Islet of Langerhans (tissue), 1 donor: ENCODE results near the gene MGRN1.

Source experiments
- FAIRE-seq: peaks from one replicate; lab custom pipeline; 2011; peaks lifted over from hg19 to GRCh38; lab: Jason Lieb, UNC

The MGRN1 gene

GRCh38 chr16:4687946-4688673, 63.5 kb downstream of the MGRN1 start:
- no peak for FAIRE-seq

- no peak for FAIRE-seq
Measured at GRCh38 chr16:4688674-4689045, 64.0 kb downstream of the MGRN1 start.

DNA sequence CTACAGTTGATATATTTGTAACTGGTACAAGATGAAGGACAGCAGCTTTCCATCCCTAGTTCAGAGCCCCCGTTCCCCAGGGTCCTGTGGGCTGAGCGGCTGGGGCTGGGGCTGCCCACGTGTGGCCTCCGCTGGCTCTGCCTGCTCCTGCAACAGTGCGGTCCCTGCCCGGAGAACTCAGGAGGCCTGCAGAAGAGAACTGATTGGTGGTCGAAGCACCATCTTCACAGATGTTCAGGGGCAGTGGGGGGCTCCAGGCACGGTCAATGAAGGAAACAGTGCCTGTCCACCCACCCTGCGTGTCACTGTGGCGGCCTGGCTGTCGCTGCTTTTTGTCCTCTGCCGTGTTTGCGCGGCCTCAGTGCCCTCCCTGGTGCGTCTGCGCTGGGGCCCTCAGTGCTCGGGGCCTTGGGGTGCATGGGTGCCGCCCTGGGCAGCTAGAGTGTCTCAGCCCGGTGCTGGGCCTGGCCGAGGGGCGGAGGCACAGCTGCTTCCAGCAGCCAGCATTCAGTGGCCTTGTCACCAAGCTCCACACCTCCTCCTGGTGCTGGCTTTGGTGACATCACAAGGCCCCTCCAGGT, 64.6 kb downstream of the MGRN1 start:
- no peak for FAIRE-seq

- no peak for FAIRE-seq
Measured at GRCh38 chr16:4689864-4690704, 65.5 kb downstream of the MGRN1 start.

DNA sequence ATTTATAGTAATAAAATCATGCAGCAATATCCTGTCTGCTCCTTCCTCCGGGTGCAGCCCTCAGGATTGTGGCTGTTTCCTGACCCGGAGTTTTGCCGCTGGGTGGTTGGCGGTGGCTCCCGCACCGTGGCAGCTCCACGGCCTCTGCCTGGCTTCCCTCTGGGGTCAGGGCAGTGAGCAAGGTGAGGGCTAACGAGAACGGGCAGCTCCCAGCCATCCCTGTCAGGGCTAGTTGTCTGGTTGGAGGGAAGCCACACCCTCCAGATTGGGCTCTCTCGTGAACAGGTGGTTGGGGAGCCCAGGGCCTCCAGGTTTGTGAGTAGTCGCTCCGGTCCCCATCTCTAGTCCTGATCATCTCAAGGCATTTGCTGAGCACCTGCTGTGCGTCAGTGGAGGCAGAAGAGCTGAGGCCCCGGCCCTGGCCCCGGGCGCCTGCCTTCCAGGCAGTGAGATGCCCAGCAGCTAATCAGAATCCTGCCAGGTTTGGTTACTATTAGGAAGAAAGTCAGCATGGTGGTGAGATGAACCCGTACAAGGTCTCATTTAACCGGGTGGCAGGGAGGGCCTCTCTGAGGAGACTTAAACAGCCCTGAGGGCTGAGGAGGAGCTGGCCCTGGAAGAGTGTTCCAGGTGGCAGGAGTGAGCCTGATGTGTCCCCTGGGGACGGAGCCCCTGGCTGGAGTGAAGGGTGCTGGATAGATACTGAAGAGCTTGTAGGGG, 66.5 kb downstream of the MGRN1 start:
- no peak for FAIRE-seq

DNA sequence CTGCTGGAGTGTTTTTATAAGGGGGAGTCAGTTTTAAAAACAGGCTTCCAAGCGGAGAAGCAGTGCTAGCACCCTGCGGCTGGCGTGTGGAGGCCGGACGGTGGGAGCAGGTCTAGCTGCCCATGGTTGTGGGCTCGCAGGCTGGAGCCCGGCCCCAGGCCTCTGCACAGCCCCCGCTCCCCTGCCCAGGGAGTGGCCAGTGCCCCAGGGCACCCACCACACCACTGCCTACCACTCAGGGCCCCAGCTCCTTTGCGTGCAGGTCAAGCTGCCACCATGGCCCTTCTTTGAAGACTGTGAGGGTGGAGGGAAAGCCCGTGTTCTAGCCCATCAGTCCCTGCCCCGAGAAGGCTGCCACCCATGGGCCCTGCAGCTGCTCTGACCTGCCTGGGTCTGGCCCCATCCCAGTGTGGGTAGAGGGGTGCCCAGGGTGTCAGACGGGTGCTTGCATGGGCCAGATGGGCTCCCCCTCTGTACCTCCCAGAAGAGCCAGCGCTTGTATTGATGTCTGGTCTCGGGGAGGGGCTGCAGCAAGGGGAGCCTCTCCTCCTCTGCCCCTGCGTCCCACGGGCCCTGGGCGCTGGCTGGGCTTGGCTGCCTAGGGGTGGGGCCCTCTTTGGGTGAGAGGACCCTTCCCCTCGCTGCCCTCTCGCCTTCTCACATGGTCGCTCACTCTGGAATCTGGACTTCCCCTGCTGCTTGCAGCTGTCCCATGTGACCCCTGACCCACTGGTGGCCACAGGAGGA, 67.2 kb downstream of the MGRN1 start:
- FAIRE-seq = no peak

DNA sequence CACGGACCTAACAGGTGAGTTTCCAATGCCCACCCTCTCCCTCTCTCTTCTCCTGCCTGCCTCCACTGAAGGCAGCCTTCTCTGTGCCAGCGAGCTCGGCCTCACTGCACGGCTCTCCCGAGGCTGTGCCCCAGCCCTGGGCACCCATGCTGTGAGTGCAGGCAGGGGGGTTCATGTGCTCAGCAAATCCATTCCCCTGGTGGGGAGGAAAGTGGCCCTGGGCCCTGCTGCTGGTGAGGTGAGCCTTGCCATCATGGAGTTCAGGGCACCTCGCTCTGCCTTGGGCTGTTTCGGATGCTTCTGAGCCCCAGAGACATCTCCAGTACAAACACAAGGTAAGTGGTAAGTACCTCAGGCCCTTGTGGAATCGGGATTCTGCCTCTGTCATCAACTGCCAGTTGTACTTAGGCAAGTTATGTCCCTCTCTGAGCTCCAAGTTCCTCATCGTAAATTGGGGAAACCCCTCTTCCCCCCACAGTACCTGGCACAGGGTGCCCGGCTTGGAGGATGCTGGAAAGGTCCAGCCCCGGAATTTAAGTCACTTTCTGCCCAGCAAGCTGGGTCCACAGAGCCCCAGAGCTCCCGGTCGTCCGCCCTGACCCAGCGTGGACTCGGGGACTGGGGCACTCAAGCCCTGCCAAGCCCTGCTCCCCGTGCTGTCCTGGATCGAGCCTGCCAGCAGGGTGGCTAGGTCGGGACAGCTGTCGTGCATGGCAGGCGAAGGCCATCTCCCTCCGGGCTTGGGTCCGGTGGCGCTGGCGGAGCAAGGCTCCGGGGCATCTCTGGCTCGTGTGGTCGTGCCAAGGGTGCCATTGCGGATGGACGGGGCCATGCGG, 68.1 kb downstream of the MGRN1 start:
- FAIRE-seq = no peak

GRCh38 chr16:4693296-4693955, 68.8 kb downstream of the MGRN1 start, which contains the start of gene NUDT16L1:
NUDT16L1 (plus strand) TSS chr16:4693562; CDS start chr16:4693727, 165 bp downstream.
- FAIRE-seq = no peak

- no peak for FAIRE-seq
Measured at GRCh38 chr16:4693956-4694641, 69.5 kb downstream of the MGRN1 start.

DNA sequence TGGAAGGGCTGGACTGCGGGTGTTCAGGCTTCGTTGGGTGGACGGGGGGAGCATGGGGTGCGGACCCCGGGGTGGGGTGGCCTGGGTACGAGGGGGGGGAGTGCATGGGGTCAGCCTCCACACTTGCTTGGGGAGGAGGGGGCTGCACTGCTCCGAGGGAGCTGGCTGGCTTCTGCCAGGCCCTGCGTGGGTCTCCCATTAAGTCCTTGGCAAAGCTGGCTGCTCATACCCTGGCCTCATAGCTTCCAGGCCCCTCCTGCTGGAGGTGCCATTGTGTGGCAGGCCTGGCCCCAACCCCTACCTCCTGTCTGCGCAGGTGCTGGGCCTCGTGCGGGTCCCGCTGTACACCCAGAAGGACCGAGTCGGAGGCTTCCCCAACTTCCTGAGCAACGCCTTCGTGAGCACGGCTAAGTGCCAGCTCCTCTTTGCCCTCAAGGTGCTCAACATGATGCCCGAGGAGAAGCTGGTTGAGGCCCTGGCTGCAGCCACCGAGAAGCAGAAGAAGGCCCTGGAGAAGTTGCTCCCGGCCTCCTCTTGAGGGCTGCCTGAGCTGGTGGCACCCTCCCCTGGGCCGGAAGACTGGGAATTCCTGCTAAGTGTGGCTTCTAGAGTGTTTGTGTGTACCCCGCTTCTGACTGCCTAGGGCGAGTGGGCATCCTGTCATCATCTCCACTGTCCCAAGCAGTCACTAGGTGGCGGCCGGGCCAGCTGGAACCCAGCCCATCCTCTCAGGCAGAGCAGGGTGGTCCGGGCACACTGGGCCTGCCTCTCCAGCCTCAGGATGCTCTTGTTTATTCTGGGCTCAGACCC, 70.2 kb downstream of the MGRN1 start:
- FAIRE-seq = no peak

- no peak for FAIRE-seq
Measured at GRCh38 chr16:4695473-4696171, 71.0 kb downstream of the MGRN1 start.

DNA sequence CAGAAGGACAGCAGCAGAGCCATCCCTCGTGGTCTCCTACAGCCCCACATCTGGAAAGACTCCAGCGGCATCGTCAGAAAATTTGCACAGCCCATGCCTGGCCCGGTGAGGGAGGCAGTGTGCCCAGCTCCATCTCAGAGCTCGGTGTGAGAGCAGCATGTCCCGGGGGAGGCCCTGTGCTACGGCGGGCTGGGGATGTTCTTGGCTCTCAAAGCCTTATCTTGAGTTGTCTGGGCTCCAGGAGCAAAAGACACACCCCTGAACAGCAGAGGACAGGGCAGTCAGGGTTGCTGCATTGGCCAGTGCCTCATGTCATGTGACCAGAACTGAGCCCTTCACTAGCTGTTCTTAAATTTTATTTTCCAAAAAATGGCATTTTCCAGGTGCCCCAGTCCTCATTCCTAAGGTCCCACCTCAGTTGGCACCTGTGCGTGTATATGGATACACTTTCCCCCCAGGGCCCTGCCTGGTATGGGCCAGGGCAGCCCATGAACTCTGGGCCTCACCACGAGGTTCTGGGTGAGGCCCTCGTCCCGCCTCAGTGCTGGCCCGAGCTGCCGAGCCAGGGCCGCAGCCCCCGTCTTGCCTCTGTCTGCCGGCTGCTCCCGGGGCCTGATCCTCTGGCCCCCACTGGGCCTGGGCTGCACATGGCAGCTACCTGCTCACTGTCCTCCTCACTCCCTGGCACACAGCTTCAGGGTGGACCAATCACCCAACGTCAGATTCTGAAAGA, 71.7 kb downstream of the MGRN1 start:
- no peak for FAIRE-seq

- FAIRE-seq = no peak
Measured at GRCh38 chr16:4696905-4697847, 72.5 kb downstream of the MGRN1 start.

GRCh38 chr16:4697848-4698291, 73.2 kb downstream of the MGRN1 start:
- FAIRE-seq = no peak

- no peak for FAIRE-seq
Measured at GRCh38 chr16:4698321-4699045, 73.9 kb downstream of the MGRN1 start.
